Effector CD4-positive, alpha-beta T cell (primary cell): ENCODE data around the gene SHTN1.

Source experiments
- DNase-seq: peaks from one replicate; pipeline ENCODE4 v3.0.0-alpha.2; 2020

Gene SHTN1

GRCh38 chr10:116984202-116984990 lies 20.6 kb downstream of the SHTN1 start:
- no peak for DNase-seq

- no peak for DNase-seq
These were observed 24.9 kb downstream of the SHTN1 start for GRCh38 chr10:116980041-116980440.

- no peak for DNase-seq
These were observed 26.1 kb downstream of the SHTN1 start for GRCh38 chr10:116978901-116979300.

- no peak for DNase-seq
These were observed 30.5 kb downstream of the SHTN1 start for GRCh38 chr10:116974456-116975005.

GRCh38 chr10:116973946-116974455 lies 31.0 kb downstream of the SHTN1 start:
- DNase-seq = no peak

DNA sequence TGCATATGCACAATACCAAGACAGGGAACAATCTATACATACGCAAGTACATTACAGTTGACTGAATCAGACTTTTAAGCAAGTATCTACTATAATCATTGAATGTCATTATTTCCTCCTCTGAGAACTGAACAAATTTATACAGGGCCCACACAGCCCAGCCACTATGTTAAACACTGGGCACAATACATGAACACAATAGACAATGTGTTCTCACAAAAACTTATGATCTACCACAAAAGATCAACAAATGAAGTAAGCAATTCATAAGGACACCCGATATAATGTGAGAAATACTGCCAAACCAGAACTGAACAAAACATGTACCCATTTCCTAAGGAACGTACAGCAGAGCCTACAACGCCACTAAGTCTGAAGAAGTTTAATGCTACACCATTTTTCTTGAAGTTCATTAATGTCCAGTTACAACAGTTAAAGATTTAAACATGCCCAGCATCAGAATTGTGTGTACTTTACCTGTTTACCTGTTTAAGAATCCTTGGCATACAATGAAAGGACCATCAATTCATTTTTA lies 31.5 kb downstream of the SHTN1 start:
- no peak for DNase-seq

DNA sequence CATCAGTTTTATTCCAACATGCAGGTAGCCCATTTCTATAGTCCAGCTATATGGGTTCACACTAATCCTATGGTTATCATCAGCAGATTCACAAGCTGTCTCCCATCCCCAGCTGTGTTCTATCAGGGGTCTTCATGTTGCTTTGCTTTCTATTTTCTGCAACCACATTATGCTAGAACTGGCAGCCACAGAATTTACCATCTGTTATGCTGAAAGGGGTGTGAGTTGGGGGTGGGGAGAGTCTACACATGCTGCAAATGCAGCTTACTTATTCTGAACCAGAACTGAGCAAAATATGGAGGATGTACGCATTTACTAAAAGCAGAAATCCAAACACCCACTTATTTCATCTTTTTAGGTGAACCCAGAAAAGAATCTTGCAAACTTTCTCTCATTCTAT lies 32.9 kb downstream of the SHTN1 start:
- no peak for DNase-seq

- DNase-seq = no peak
These were observed 34.9 kb downstream of the SHTN1 start for GRCh38 chr10:116970050-116970449.

- DNase-seq = no peak
These were observed 36.7 kb downstream of the SHTN1 start for GRCh38 chr10:116968331-116968730.

- DNase-seq = no peak
These were observed 43.4 kb downstream of the SHTN1 start for GRCh38 chr10:116961406-116962251.

DNA sequence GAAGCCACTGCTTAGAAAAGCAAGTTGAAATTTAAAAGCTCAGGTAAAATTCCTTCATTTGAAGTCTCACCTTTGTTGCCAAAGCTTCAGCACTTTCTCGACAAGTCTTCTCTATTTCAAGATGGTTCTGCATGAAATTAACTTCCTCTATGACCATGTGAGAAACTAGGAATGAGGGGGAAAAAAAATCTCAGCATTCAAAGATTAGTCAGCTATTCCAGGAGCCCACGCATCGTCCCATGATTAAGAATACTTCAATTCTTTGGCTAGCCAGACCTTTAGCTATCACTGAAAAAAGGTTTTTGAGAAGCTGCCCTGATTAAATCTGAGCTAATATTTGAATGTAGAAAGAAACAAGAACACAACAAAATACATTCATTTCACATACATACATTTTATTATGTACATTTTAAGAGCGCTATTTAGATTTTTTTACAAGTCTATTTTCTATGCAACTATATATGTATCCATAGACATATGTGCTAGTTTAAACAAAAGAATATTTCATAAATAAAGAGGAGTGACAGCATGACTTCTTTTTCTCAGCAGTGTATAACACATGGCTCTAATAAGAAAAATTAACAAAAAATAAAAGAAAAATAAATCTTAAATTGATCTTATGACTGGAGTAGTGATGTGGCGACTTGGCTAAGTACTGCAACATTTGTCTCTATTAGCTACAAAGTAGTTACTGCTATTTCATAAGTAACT lies 44.8 kb downstream of the SHTN1 start:
- no peak for DNase-seq

DNA sequence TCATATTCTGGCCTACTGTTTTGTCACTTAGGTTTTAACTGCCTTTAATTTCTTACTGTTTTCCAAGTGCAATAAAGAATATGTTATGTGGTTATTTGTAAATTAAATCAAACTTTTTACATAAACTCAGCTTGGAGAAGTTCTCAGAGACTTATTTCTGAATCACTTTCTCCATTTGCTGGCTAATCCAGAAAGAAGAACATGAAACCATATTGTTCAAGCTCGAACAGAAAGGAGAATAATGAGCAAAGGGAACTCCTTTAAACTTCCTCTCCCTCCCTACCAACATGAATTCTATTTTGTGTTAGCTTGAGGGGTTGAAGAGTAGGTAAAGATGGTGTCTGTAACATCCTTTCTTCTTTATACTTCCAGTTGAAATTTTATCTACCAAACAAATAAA lies 52.3 kb downstream of the SHTN1 start:
- no peak for DNase-seq

- DNase-seq = no peak
These were observed 56.5 kb downstream of the SHTN1 start for GRCh38 chr10:116948530-116948870.

DNA sequence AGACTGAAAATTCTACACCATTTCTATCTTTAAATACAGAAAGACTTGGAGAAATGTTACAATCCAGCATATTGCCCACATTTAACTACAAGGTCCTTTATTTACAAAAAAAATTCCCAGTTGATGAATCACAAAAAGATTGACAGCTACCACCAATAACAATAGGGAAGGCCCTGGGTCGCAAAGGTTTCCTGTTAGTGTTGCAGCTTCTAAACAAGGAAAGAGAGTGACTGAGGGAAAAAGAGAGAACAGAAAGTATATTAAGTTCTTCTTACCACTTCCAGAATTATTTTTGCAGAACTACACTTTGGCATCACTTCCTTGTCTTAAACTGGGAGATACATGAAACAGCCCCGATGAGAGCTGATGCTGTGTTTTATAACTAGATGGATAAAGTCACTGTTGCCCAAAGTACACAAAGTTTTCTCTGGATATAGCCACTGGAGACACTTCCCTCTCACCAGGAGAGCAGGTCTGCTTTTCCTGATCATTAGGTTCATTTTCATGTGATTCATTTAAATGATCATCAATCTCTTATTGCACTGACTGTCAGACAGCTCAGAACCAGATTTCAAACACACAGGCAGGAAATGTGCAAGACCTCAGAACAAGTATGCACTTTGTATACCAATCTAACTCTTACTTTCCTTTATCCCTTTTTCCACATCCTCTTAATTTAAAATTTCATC lies 57.0 kb downstream of the SHTN1 start:
- no peak for DNase-seq

- no peak for DNase-seq
These were observed 60.1 kb downstream of the SHTN1 start for GRCh38 chr10:116944911-116945310.

DNA sequence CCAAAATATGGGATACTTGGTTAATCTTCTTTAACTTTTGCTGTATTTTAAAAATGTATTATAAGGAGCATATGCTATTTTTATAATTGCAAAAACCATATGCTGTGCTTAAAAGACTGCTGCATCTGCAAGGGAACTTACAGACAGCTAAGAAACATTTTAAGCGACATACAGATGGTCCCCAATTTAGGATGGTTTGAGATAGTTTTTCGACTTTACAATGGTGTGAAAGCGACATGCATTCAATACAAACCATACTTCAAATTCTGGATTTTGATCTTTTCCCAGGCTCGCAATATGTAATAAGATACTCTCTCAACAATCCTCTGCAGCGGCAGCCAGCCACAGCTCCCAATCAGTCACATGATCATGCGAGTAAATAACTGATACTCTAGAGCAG lies 73.2 kb downstream of the SHTN1 start:
- no peak for DNase-seq

GRCh38 chr10:116926426-116926825 lies 78.6 kb downstream of the SHTN1 start:
- DNase-seq = no peak

- no peak for DNase-seq
These were observed 79.9 kb downstream of the SHTN1 start for GRCh38 chr10:116925056-116925455.

DNA sequence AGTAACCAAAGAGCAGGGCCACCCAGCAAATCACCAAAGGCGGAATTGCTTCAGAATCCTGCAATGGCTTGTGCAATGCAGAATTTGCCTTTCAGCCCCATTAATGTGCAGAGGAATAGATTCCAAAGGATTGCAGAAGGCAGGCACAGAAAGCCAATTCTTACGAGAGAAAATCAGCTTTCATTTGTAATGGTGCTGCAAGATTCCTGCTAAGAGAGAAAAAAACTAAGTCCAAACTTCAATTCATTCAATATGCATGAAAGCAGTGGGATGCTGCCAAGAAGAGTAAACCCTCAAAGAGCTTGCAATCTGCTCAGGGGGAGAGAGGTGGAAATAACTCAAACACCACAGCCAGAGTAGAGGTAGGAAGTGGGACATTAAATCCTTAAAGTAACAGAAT lies 85.3 kb downstream of the SHTN1 start:
- DNase-seq = no peak

DNA sequence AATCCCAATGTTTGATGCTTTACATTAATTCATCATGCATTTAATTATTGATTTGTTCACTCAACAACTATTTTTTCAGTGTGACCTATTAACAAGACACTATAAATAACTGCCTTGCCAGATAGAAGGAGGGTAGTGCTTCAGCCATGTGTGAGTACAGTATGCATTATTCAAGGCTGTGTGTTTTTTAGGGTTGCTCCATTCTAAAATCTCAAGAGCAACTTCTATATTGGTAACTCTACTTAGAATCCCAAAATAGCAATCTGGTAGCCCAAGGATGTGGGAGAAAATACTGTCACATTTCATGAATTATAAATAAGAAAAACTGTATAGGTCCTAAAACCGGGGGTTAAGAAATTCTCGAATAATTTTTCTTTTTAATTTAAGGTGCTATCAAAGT lies 85.8 kb downstream of the SHTN1 start:
- no peak for DNase-seq

DNA sequence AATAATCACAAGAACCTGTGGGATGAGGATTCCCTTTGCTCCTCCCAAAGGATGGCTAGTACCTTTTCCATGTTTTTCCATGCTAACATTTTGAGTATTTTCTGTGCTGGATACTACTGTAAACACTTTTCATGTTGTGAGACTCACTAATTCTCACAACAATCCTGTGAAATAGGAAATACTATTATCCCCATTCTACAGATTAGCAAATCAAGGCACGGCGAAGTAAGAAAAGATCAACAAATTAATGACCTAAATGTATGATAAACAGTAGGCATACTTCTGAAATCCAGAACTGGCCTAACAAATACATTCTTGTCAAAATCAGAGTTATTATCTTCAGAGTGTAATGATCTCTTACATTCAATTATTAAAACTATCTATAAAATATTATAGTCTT lies 86.4 kb downstream of the SHTN1 start:
- no peak for DNase-seq

- DNase-seq = no peak
These were observed 87.5 kb downstream of the SHTN1 start for GRCh38 chr10:116917481-116917880.
